Central memory CD8-positive, alpha-beta T cell (primary cell): Measurements from ENCODE around the gene ATP8A1.

Experiments
- ATAC-seq: fragments of 150-1000 bp; cut with Tn5 transposase; replicated peaks from 2 replicates; pipeline ENCODE4 v1.10.0; 2022; ENCODE audit warnings: mild to moderate bottlenecking, moderate FRiP score, moderate number of reproducible peaks; ENCODE audit not compliant: poor library complexity, severe bottlenecking; ENCODE audit errors: extremely low read depth
- DNase-seq, 2 donors: peaks; one replicate each; pipeline ENCODE4 v3.0.0; 2021; ENCODE audit warnings: low spot score in 2 of 2
- H3K27ac Mint-ChIP-seq: one replicate; pipeline ENCODE4 v1.8.0; 2022; ENCODE audit warnings: low read depth, mild to moderate bottlenecking, moderate library complexity, mixed read lengths
- H3K27me3 Mint-ChIP-seq: one replicate; pipeline ENCODE4 v1.8.0; 2022; ENCODE audit warnings: mixed read lengths
- H3K36me3 Mint-ChIP-seq: one replicate; pipeline ENCODE4 v1.8.0; 2022; ENCODE audit warnings: mild to moderate bottlenecking, moderate library complexity, mixed read lengths; ENCODE audit not compliant: insufficient read depth
- H3K4me1 Mint-ChIP-seq: one replicate; pipeline ENCODE4 v1.8.0; 2022; ENCODE audit warnings: mixed read lengths
- H3K4me3 Mint-ChIP-seq: one replicate; pipeline ENCODE4 v1.8.0; 2022; ENCODE audit warnings: mild to moderate bottlenecking, moderate library complexity, mixed read lengths
- H3K9me3 Mint-ChIP-seq: one replicate; pipeline ENCODE4 v1.8.0; 2022; ENCODE audit warnings: mixed read lengths

Gene ATP8A1

GRCh38 chr4:42610941-42611340 is 46.0 kb downstream of the ATP8A1 start:
- no peak overlapping the region for H3K4me3 Mint-ChIP-seq
- no peak overlapping the region for H3K27ac Mint-ChIP-seq
- H3K36me3 Mint-ChIP-seq: peaks cover 43% of the 10 kb centered on the region
- DNase-seq: no peak
- no peaks in the 10 kb centered on the region for H3K27me3 Mint-ChIP-seq
- H3K4me1 Mint-ChIP-seq: peaks cover 21% of the 10 kb centered on the region
- H3K9me3 Mint-ChIP-seq: no peaks in the 10 kb centered on the region
- ATAC-seq: no peak

- ATAC-seq (no peak), DNase-seq (no peak)
- Mint-ChIP-seq H3K4me3 (no peak overlapping the region), H3K4me1 (peaks cover 36% of the 10 kb centered on the region), H3K27ac (peak overlapping the region; percentile 42), H3K36me3 (peaks cover 46% of the 10 kb centered on the region), H3K27me3 (no peaks in the 10 kb centered on the region), H3K9me3 (no peaks in the 10 kb centered on the region)
Observed at GRCh38 chr4:42609051-42609450, 47.9 kb downstream of the ATP8A1 start.

GRCh38 chr4:42608551-42608950 is 48.4 kb downstream of the ATP8A1 start:
- ATAC-seq (no peak), DNase-seq (no peak)
- peaks cover 41% of the 10 kb centered on the region for H3K4me1 Mint-ChIP-seq
- no peak overlapping the region for H3K27ac Mint-ChIP-seq
- no peaks in the 10 kb centered on the region for H3K9me3 Mint-ChIP-seq
- no peaks in the 10 kb centered on the region for H3K27me3 Mint-ChIP-seq
- H3K36me3 Mint-ChIP-seq: peaks cover 45% of the 10 kb centered on the region
- H3K4me3 Mint-ChIP-seq: no peak overlapping the region

- no peaks in the 10 kb centered on the region for H3K9me3 Mint-ChIP-seq
- H3K36me3 Mint-ChIP-seq: peaks cover 38% of the 10 kb centered on the region
- DNase-seq: no peak
- H3K4me3 Mint-ChIP-seq: no peak overlapping the region
- peaks cover 41% of the 10 kb centered on the region for H3K4me1 Mint-ChIP-seq
- no peak overlapping the region for H3K27ac Mint-ChIP-seq
- ATAC-seq: no peak
- H3K27me3 Mint-ChIP-seq: no peaks in the 10 kb centered on the region
Observed at GRCh38 chr4:42607011-42607726, 49.7 kb downstream of the ATP8A1 start.

- DNase-seq: no peak
- no peaks in the 10 kb centered on the region for H3K9me3 Mint-ChIP-seq
- H3K27me3 Mint-ChIP-seq: no peaks in the 10 kb centered on the region
- H3K36me3 Mint-ChIP-seq: peaks cover 28% of the 10 kb centered on the region
- no peak overlapping the region for H3K4me3 Mint-ChIP-seq
- no peak for ATAC-seq
- H3K27ac Mint-ChIP-seq: peak overlapping the region; percentile 3
- peaks cover 33% of the 10 kb centered on the region for H3K4me1 Mint-ChIP-seq
Observed at GRCh38 chr4:42605264-42605663, 51.6 kb downstream of the ATP8A1 start.

- no peaks in the 10 kb centered on the region for H3K27me3 Mint-ChIP-seq
- H3K27ac Mint-ChIP-seq: no peak overlapping the region
- no peak overlapping the region for H3K4me3 Mint-ChIP-seq
- ATAC-seq (no peak), DNase-seq (no peak)
- peaks cover 25% of the 10 kb centered on the region for H3K36me3 Mint-ChIP-seq
- peaks cover 23% of the 10 kb centered on the region for H3K4me1 Mint-ChIP-seq
- H3K9me3 Mint-ChIP-seq: no peaks in the 10 kb centered on the region
Observed at GRCh38 chr4:42603862-42604261, 53.0 kb downstream of the ATP8A1 start.

GRCh38 chr4:42600578-42600977 is 56.3 kb downstream of the ATP8A1 start:
- DNase-seq (no peak), ATAC-seq (no peak)
- peaks cover 23% of the 10 kb centered on the region for H3K36me3 Mint-ChIP-seq
- H3K4me1 Mint-ChIP-seq: peaks cover 22% of the 10 kb centered on the region
- H3K27ac Mint-ChIP-seq: no peak overlapping the region
- no peak overlapping the region for H3K4me3 Mint-ChIP-seq
- no peaks in the 10 kb centered on the region for H3K27me3 Mint-ChIP-seq
- no peaks in the 10 kb centered on the region for H3K9me3 Mint-ChIP-seq

- no peak overlapping the region for H3K4me3 Mint-ChIP-seq
- no peaks in the 10 kb centered on the region for H3K27me3 Mint-ChIP-seq
- H3K4me1 Mint-ChIP-seq: peaks cover 6% of the 10 kb centered on the region
- no peak overlapping the region for H3K27ac Mint-ChIP-seq
- H3K36me3 Mint-ChIP-seq: peaks cover 19% of the 10 kb centered on the region
- H3K9me3 Mint-ChIP-seq: no peaks in the 10 kb centered on the region
- ATAC-seq: no peak
- no peak for DNase-seq
Observed at GRCh38 chr4:42596918-42597317, 60.0 kb downstream of the ATP8A1 start.

GRCh38 chr4:42594888-42595287 is 62.0 kb downstream of the ATP8A1 start:
- Mint-ChIP-seq H3K9me3 (no peaks in the 10 kb centered on the region), H3K4me1 (peaks cover 6% of the 10 kb centered on the region), H3K36me3 (peaks cover 21% of the 10 kb centered on the region), H3K27me3 (no peaks in the 10 kb centered on the region), H3K4me3 (no peak overlapping the region), H3K27ac (no peak overlapping the region)
- DNase-seq: no peak
- no peak for ATAC-seq

GRCh38 chr4:42588909-42589308 is 68.0 kb downstream of the ATP8A1 start:
- Mint-ChIP-seq H3K36me3 (peaks cover 36% of the 10 kb centered on the region), H3K9me3 (no peaks in the 10 kb centered on the region), H3K4me1 (peaks cover 15% of the 10 kb centered on the region), H3K27me3 (no peaks in the 10 kb centered on the region), H3K27ac (no peak overlapping the region), H3K4me3 (no peak overlapping the region)
- ATAC-seq (no peak), DNase-seq (no peak)

GRCh38 chr4:42586775-42587174 is 70.1 kb downstream of the ATP8A1 start:
- Mint-ChIP-seq H3K27me3 (no peaks in the 10 kb centered on the region), H3K9me3 (no peaks in the 10 kb centered on the region), H3K4me3 (no peak overlapping the region), H3K4me1 (peaks cover 20% of the 10 kb centered on the region), H3K36me3 (peaks cover 45% of the 10 kb centered on the region), H3K27ac (no peak overlapping the region)
- DNase-seq (no peak), ATAC-seq (no peak)

- no peaks in the 10 kb centered on the region for H3K9me3 Mint-ChIP-seq
- H3K36me3 Mint-ChIP-seq: peaks cover 53% of the 10 kb centered on the region
- H3K27me3 Mint-ChIP-seq: no peaks in the 10 kb centered on the region
- H3K27ac Mint-ChIP-seq: peak overlapping the region; percentile 73
- H3K4me3 Mint-ChIP-seq: no peak overlapping the region
- H3K4me1 Mint-ChIP-seq: peaks cover 24% of the 10 kb centered on the region
- ATAC-seq: peak; percentile 38
- DNase-seq: no peak
Observed at GRCh38 chr4:42579903-42580302, 77.0 kb downstream of the ATP8A1 start.

- Mint-ChIP-seq H3K27ac (no peak overlapping the region), H3K36me3 (peaks cover 44% of the 10 kb centered on the region), H3K9me3 (no peaks in the 10 kb centered on the region), H3K4me3 (no peak overlapping the region), H3K27me3 (no peaks in the 10 kb centered on the region), H3K4me1 (peaks cover 16% of the 10 kb centered on the region)
- DNase-seq: no peak
- no peak for ATAC-seq
Observed at GRCh38 chr4:42578187-42578586, 78.7 kb downstream of the ATP8A1 start.
